ENCODE results near the gene ACOT6.
"Not testable (repeated sequence)": the region's sequence is repeated elsewhere in the genome, so short reads cannot be mapped to it uniquely, and the experiment has no call there.

Gene ACOT6

DNA sequence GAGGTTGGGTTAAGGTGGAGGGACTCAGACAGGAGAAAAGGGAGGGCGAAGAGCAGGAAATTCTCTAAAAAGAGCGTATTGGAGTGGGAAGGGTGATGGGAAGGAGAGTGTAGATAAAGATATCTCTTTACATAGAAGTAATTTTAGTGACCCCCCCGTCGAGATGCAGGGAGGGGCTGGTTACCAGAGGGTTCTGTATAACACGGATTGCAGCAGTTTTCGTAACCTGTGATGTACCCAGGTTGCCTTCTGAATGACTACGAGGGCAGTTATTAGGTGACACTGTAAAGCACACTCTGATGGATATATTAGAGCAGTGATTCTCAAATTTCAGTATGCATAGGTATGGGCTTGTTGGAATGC is 32.9 kb downstream of the ACOT6 start:
- DNase-seq (ENCODE audit: low read depth), result no peak

DNA sequence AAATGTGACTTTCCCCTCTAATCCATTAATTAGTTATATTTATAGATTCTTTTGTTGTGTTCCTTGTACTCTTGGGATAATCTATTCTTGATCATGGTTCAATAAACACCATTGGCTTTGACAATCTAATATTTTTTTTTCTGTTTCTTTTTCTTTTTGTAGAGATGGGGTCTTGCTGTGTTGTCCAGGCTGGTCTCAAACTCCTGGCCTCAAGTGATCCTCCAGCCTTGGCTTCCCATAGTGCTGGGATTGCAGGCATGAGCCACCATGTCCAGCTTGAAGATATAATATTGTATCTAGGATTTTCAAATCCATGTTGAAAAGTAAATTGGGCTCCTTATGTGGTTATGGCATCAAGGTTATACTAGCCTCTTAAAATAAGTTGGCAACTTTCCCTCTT is 38.7 kb downstream of the ACOT6 start:
- DNase-seq (ENCODE audit: low read depth), result no peak

DNA sequence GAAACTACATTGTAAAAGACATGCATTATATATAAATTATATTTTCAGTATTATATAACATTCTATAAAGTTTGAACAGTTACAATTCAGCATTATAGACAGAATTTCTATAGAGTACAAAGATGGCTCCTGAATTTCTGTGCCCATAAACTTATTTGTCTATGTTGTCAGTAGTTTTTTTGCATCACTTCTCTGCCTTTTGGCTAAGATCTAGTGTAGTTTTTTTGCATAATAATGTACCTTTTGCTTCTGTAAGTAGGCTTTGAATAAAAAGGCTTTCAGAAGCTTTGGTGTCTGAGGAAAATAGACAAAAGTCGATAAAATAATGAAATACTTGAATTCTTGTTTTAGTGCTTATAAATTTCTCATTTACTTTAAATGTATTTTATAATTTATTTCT is 43.5 kb downstream of the ACOT6 start:
- no peak for DNase-seq (ENCODE audit: low read depth)

DNA sequence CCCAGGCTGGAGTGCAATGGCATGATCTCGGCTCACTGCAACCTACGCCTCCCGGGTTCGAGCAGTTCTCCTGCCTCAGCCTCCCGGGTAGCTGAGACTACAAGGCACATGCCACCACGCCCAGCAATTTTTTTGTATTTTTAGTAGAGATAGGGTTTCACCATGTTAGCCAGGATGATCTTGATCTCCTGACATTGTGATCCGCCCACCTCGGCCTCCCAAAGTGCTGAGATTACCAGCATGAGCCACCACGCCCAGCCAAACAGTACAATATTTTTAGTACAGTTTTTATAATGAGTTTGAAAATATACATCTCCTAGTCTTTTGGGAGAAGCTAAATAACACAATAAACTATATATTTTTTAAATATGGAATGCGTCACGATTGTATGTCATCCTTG is 46.9 kb downstream of the ACOT6 start:
- not testable (repeated sequence) for DNase-seq (ENCODE audit: low read depth)

DNA sequence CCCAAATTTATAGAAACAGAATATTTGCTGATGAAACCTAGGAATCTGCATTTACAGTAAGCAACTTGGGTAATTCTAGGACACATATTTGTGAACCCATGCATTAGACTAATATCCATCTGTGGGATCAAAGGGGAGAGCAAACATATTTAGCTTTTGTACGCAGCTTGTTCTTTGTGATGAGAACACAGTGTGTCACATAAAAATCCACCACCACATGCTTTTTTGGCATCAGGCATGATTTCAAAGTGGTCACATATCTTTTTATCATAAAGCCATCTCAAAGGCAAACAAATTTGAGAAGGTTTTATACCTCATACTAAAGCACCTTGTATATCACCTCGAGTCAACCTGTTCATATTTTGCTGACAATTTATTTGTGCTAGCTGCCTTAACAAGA is 48.2 kb downstream of the ACOT6 start:
- DNase-seq (ENCODE audit: low read depth), result no peak

DNA sequence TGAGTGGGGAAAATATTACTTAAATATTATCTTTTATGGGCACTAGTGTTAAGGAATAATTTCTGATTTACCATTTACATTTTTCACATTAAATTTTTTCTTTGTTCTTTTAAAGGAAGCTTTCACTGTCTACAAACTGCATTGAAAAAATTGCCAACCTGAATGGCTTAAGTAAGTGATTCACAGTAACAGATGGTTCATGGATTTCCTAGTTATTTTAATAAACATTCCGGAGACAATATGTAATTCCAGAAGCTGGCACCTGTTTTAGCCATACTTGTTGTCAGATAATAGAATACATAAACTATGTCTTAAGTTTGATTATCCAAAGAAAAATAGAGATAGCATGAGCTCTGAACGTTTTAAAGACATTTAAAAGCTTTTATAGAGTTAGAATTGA is 49.6 kb downstream of the ACOT6 start:
- DNase-seq (ENCODE audit: low read depth), result no peak

DNA sequence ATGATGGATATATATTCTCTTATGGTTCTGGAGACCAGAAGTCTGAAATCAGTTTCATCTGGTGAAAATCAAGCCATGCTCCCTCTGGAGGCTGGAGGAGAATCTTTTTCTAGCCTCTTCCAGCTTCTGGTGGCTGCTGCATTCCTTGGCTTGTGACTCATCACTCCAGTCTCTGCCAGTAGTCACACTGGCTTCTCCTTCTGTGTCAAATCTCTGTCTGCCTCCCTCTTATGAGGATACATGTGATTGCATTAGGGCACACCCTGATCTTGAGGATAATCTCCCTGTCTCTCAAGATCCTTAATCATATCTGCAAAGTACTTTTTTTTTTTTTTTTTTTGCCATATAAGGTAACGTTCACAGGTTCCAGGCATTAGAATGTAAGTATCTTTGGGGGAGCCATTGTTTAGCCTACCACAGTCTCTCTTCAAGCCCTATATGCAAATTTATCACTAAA is 50.2 kb downstream of the ACOT6 start:
- DNase-seq (ENCODE audit: low read depth), result peak; percentile 95

DNA sequence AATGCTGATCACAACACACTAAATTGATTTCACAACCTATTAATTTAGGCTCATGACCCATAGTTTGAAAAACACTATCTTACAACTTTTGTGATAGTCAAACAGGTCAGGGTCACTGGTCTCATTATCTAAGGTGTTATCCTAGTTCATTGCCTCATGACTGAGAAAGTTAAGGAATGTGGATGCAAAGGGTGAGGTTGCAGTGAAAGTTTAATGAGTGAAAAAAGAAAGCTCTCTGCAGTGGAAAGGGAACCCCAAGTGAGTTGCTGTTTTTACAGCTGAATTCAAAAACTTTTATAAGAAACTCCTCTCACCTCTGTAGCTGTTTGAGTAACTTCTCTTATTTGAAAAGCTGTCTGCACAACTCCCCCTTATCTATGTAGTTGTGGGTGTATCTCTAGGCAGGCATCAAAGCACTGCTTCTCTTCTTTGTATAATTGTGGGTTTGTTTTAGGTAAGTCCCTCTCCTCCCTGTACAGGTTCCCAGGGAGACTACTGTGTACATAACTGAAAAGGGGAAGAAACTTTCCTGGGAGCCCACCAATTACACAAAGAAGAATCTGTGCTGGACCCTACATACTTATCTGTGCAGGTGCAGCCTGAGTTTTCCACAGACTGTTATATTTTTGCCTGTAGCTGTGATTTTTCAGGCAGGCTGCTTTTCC is 51.4 kb downstream of the ACOT6 start:
- no peak for DNase-seq (ENCODE audit: low read depth)

DNA sequence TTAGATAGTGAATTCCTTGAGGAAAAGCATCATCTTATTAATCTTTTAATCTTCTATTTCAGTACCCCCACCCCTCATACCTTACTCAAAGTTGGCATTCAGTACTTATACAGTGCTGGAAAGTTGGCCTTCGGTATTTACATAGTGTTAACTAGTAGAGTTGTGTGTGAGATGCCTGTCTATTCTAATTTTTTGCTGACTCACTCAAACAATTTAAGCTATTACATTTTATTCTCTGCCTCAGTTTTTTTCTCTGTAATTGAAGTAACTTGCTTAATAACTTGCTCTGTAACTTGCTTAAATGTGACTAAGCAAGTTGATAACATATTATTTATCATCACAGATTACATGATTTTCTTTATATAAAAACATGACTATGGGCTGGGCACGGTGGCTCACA is 52.8 kb downstream of the ACOT6 start:
- DNase-seq (ENCODE audit: low read depth), result no peak

DNA sequence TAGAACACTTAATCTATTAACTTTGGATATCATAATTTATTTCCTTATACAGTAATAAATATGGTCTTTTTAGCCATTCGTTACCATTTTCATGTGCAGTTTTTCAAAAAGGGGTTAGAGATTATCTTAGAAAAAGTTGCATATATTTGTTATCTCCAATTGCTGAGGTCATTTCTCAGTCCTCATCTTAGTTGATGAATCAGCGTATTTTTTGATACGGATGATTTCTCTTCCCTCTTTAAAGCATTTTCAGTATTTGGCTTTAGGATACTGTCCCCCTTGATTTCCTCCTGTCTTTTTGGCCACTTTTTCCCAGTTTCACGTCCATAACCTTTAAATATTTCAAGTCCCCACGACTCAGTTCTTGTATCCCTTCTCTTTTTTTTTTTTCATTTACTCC is 54.3 kb downstream of the ACOT6 start:
- DNase-seq (ENCODE audit: low read depth), result no peak

DNA sequence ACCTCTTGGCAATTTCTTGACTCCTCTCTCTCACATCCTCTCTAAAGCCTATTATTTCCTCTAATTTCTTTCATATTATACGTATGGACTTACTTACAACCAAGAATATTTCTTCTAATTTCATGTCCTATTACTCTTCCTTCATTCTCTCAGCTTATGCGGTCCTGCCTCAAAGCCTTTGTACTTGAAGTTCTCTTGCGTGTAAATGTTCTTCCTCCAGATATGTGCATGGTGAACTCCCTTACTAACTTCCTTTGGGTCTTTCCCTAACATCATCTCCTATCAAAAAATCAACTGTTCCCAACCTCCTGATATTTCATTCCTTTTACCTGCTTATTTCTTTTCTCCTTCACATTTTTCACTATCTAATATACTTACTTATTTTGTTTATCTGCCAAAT is 55.5 kb downstream of the ACOT6 start:
- DNase-seq (ENCODE audit: low read depth), result no peak

Data from iris pigment epithelial cell (primary cell).